Kidney (tissue), 14 donors: ENCODE results near the gene CLMN. TPM values are rescaled to one million over a fixed set of nuclear protein-coding genes. Genes with fewer than 3 reads are reported as not detected.

ENCODE experiments used
- DNase-seq, 5 donors: peaks; one replicate each; pipeline ENCODE4 v3.0.0-alpha.2; 2013 to 2020
- FAIRE-seq: peaks from 2 replicates; lab custom pipeline; 2012; peaks lifted over from hg19 to GRCh38; lab: Jason Lieb, UNC
- H3K27ac ChIP-seq, 2 donors: one replicate each; pipeline ENCODE4 v1.7.0; 2013; ENCODE audit warnings: low read depth in 2 of 2, low read length in 2 of 2, inconsistent platforms in 1 of 2
- H3K27me3 ChIP-seq: one replicate; pipeline ENCODE4 v1.7.1; 2013; ENCODE audit warnings: low read length, inconsistent platforms; ENCODE audit not compliant: control insufficient read depth, insufficient read depth
- H3K36me3 ChIP-seq, 3 donors: one replicate each; pipeline versions ENCODE4 v1.7.0 to v1.7.1; 2013; ENCODE audit warnings: low read length in 3 of 3, control low read depth in 1 of 3, inconsistent platforms in 1 of 3; ENCODE audit not compliant: insufficient read depth in 3 of 3, control insufficient read depth in 2 of 3
- H3K4me1 ChIP-seq, 3 donors: one replicate each; pipeline versions ENCODE4 v1.7.0 to v1.7.1; 2013; ENCODE audit warnings: low read length in 3 of 3, inconsistent platforms in 1 of 3, low read depth in 1 of 3; ENCODE audit not compliant: control insufficient read depth in 2 of 3, insufficient read depth in 2 of 3
- H3K4me3 ChIP-seq, 3 donors: one replicate each; pipeline versions ENCODE4 v1.7.0 to v1.8.1; 2013; ENCODE audit warnings: low read length in 3 of 3, control low read depth in 1 of 3, inconsistent platforms in 1 of 3
- H3K9ac ChIP-seq, 3 donors: one replicate each; pipeline versions ENCODE4 v1.7.0 to v1.7.1; 2013; ENCODE audit warnings: low read length in 3 of 3, control low read depth in 1 of 3, inconsistent platforms in 1 of 3
- H3K9me3 ChIP-seq, 3 donors: one replicate each; pipeline versions ENCODE4 v1.7.0 to v1.7.1; 2013; ENCODE audit warnings: low read length in 3 of 3, control low read depth in 1 of 3, inconsistent platforms in 1 of 3; ENCODE audit not compliant: control insufficient read depth in 2 of 3, insufficient read depth in 1 of 3
- intact Hi-C: fragments of 100-400 bp; cut with DNase I; formaldehyde crosslinking; loops from one replicate; pipeline ENCODE4 v1.11.1; 2022
- polyA plus RNA-seq: library from polyadenylated mRNA; stranded (reverse); fragments of 350-450 nt; fragmentation: Illumina TruSeq; extraction: RNeasy Lipid Tissue Mini Kit (QIAGEN cat#74804); gene quantifications from one replicate; pipeline ENCODE4 v1.2.3, GENCODE V29; 2014; ENCODE audit warnings: low read depth, low replicate concordance; ENCODE audit not compliant: insufficient read depth
- total RNA-seq: library from RNA; stranded (reverse); fragmentation: NEBNext Ultra II Directional; extraction: Animal tissue kit (Norgen Biotek cat#: 25700); gene quantifications from one replicate; pipeline ENCODE4 v1.2.1, GENCODE V29; 2021
- TF ChIP-seq, protein P1 (sequence below): IDR thresholded peaks from 3 replicates; pipeline ENCODE4 v1.5.1; 2012; ENCODE audit warnings: mild to moderate bottlenecking, moderate library complexity, borderline replicate concordance; ENCODE audit not compliant: insufficient read depth; ENCODE audit errors: extremely low read depth
- donor health status: control.
- donor health status: control.
- donor health status: control.
- donor health status: control.
- donor health status: control.
- donor health status: DM: yes; HTN: yes; CAD: no.
- donor health status: Normal renal cell carcinoma (clear cell type).

The CLMN gene
- total and polyA plus RNA-seq, 2 donors from 2014 or later, result 33.1 to 151 TPM

DNA sequence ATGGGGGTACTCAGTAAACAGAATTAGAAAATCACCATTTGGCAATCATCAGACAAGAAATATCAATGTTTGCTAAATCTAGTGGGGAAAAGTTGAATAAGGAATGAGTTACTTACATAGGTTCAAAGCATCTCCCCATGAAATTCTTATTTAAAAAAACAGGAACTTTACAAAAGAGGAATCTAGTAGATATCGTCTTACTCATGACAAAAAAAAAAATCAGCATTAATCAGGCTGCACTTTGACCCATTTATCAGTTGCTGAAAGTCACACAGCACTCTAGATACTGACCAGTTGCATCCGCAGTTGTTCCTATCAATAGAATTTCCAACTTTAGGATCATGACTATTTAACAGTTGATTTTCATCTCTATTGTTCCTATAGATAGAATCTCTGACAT lies 156.6 kb downstream of the CLMN start:
- H3K9me3 ChIP-seq, result no peaks in the 10 kb centered on the region
- FAIRE-seq (no peak), DNase-seq (no peak)
- no peak overlapping the region for H3K9ac ChIP-seq
- no peak overlapping the region for H3K4me3 ChIP-seq
- TF ChIP-seq, protein P1, sequence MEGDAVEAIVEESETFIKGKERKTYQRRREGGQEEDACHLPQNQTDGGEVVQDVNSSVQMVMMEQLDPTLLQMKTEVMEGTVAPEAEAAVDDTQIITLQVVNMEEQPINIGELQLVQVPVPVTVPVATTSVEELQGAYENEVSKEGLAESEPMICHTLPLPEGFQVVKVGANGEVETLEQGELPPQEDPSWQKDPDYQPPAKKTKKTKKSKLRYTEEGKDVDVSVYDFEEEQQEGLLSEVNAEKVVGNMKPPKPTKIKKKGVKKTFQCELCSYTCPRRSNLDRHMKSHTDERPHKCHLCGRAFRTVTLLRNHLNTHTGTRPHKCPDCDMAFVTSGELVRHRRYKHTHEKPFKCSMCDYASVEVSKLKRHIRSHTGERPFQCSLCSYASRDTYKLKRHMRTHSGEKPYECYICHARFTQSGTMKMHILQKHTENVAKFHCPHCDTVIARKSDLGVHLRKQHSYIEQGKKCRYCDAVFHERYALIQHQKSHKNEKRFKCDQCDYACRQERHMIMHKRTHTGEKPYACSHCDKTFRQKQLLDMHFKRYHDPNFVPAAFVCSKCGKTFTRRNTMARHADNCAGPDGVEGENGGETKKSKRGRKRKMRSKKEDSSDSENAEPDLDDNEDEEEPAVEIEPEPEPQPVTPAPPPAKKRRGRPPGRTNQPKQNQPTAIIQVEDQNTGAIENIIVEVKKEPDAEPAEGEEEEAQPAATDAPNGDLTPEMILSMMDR, result no peak
- no peak overlapping the region for H3K27ac ChIP-seq
- no peaks in the 10 kb centered on the region for H3K27me3 ChIP-seq
- no peaks in the 10 kb centered on the region for H3K36me3 ChIP-seq
- intact Hi-C loops, result no loop called here
- no peaks in the 10 kb centered on the region for H3K4me1 ChIP-seq

DNA sequence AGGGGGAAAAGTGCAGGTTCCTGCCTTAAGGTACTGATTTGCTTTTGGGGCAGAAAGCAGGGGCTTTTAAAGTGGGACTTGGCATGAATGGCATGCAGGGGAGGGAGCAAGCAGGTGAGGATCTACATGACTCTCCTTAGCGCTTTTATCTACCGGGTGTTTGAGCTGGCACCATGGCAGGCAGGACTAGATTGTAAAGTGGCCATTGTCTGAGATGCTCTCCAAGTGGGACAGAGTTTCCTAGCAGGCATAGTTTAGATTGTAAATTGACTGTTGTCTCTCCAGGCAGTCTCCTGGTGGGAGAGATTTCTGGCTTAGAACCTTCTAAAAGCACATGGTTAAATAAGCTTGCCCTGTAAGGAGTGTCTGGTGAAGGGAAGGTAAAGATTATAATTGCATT lies 157.1 kb downstream of the CLMN start:
- Histone ChIP-seq H3K36me3 (no peaks in the 10 kb centered on the region), H3K4me3 (no peak overlapping the region), H3K27me3 (no peaks in the 10 kb centered on the region), H3K4me1 (no peaks in the 10 kb centered on the region), H3K9me3 (no peaks in the 10 kb centered on the region), H3K27ac (no peak overlapping the region), H3K9ac (no peak overlapping the region)
- intact Hi-C loops, result no loop called here
- FAIRE-seq, result no peak
- DNase-seq, result no peak
- TF ChIP-seq, protein P1, result no peak

DNA sequence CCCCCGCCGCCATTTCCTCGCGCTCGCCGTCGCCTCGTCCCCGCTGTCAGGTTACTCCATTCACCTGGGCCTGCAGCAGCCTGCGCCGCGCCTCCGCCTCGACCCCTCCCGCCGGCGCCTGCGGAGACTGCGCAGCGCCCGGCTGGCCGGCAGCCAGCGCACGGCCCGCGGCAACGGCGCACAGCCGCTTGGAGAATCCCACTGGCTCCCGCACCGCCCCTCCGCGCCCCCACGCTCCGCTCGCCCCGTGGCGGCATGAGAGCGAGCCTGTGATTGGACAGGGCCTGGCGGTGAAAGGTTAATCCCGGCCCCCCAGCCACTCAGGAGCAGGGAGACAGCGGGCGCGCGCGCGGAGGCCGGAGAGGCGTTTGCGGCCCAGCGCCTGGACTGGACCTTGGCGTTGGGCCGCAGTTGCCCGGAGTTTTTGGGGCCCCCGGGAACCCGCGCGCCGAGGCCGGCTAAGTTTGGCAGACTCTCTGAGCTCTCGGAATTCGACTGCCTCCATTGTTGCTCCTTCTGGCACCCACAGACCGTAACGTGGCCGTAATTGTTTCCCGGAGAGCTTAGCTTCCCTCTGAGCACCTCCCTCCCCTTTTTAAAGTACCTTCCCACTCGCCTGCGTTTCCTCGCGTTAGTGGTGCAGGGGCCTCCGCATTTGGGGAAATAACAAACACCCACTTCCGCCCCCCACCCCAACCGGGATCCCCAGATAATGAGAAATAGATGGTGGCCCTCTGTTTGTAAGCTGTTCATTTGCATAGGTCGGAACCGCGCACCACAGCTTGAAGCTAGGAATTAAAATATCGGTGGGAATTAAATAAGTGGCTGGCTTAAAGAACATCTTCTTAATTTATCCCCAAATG lies 162.2 kb downstream of the CLMN start, which contains the start of gene DICER1:
DICER1 (minus strand) TSS at position 203 of the 863 bp plus-strand sequence. CDS start 24,071 bp downstream, outside the sequence.
- TF ChIP-seq, protein P1, result no peak
- no peaks in the 10 kb centered on the region for H3K9me3 ChIP-seq
- H3K27ac ChIP-seq, result peak within 1 kb of the TSS; percentile 94 to 97
- H3K4me1 ChIP-seq, result peaks cover 0 to 20% (median 8%) of the 10 kb centered on the region in 3 donors
- H3K9ac ChIP-seq, result peak within 1 kb of the TSS; percentile 55 to 95 (median 84)
- H3K4me3 ChIP-seq, result peak within 1 kb of the TSS; percentile 75 to 88 (median 82)
- intact Hi-C loops, result no loop called here
- DNase-seq, result peak; percentile 97 to 99 (median 98)
- FAIRE-seq, result no peak
- no peaks in the 10 kb centered on the region for H3K27me3 ChIP-seq
- H3K36me3 ChIP-seq, result no peaks in the 10 kb centered on the region
